BE2C (cell line): ENCODE measurements around the gene CLDN20.
"Not testable (repeated sequence)": the region's sequence is repeated elsewhere in the genome, so short reads cannot be mapped to it uniquely, and the experiment has no call there.

ENCODE experiments used
- DNase-seq: peaks from one replicate; pipeline ENCODE4 v3.0.0-alpha.2; 2020
- H3K27me3 ChIP-seq: fragments of 250-450 bp; sonication (Bioruptor Pico); 2 replicates; pipeline ENCODE4 v1.5.1; 2020; ENCODE audit warnings: mild to moderate bottlenecking
- H3K36me3 ChIP-seq: fragments of 250-450 bp; sonication (Bioruptor Pico); 2 replicates; pipeline ENCODE4 v1.5.1; 2020; ENCODE audit warnings: mild to moderate bottlenecking
- H3K4me1 ChIP-seq: fragments of 250-450 bp; sonication (Bioruptor Pico); 2 replicates; pipeline ENCODE4 v1.5.1; 2020
- H3K4me3 ChIP-seq: 2 replicates; pipeline ENCODE4 v1.5.1; 2011; ENCODE audit warnings: low read depth, low read length
- H3K9me3 ChIP-seq: fragments of 250-450 bp; sonication (Bioruptor Pico); 2 replicates; pipeline ENCODE4 v1.5.1; 2020
- CTCF ChIP-seq: IDR thresholded peaks from 2 replicates; pipeline ENCODE4 v1.5.1; 2012; ENCODE audit warnings: mild to moderate bottlenecking, low read depth, low read length

CLDN20 gene

GRCh38 chr6:155309150-155309549, 45.3 kb downstream of the CLDN20 start:
- DNase-seq, result no peak
- Histone ChIP-seq H3K36me3 (peaks cover 34% of the 10 kb centered on the region), H3K9me3 (no peaks in the 10 kb centered on the region), H3K4me1 (no peaks in the 10 kb centered on the region), H3K4me3 (no peak overlapping the region), H3K27me3 (no peaks in the 10 kb centered on the region)
- no peak for TF ChIP-seq CTCF

- no peaks in the 10 kb centered on the region for H3K9me3 ChIP-seq
- no peak for DNase-seq
- no peak for TF ChIP-seq CTCF
- no peaks in the 10 kb centered on the region for H3K4me1 ChIP-seq
- H3K4me3 ChIP-seq, result no peak overlapping the region
- H3K36me3 ChIP-seq, result peaks cover 28% of the 10 kb centered on the region
- no peaks in the 10 kb centered on the region for H3K27me3 ChIP-seq
Measured at GRCh38 chr6:155310596-155310995, 46.8 kb downstream of the CLDN20 start.

- Histone ChIP-seq H3K9me3 (no peaks in the 10 kb centered on the region), H3K27me3 (no peaks in the 10 kb centered on the region), H3K36me3 (peaks cover 28% of the 10 kb centered on the region), H3K4me1 (no peaks in the 10 kb centered on the region), H3K4me3 (no peak overlapping the region)
- TF ChIP-seq CTCF, result no peak
- DNase-seq, result no peak
Measured at GRCh38 chr6:155311086-155311485, 47.3 kb downstream of the CLDN20 start.

- no peak for DNase-seq
- H3K27me3 ChIP-seq, result no peaks in the 10 kb centered on the region
- TF ChIP-seq CTCF, result no peak
- H3K9me3 ChIP-seq, result no peaks in the 10 kb centered on the region
- no peaks in the 10 kb centered on the region for H3K4me1 ChIP-seq
- peaks cover 28% of the 10 kb centered on the region for H3K36me3 ChIP-seq
- no peak overlapping the region for H3K4me3 ChIP-seq
Measured at GRCh38 chr6:155311583-155311982, 47.8 kb downstream of the CLDN20 start.

- Histone ChIP-seq H3K4me3 (peak overlapping the region; percentile 68), H3K36me3 (peaks cover 19% of the 10 kb centered on the region)
- not testable (repeated sequence) for H3K4me1 ChIP-seq, H3K27me3 ChIP-seq, H3K9me3 ChIP-seq, DNase-seq
Measured at GRCh38 chr6:155312950-155313349, 49.1 kb downstream of the CLDN20 start.

- no peak for TF ChIP-seq CTCF
- DNase-seq, result peak; percentile 57
- H3K9me3 ChIP-seq, result no peaks in the 10 kb centered on the region
- peak overlapping the region; percentile 68 for H3K4me3 ChIP-seq
- no peaks in the 10 kb centered on the region for H3K27me3 ChIP-seq
- H3K36me3 ChIP-seq, result peaks cover 13% of the 10 kb centered on the region
- no peaks in the 10 kb centered on the region for H3K4me1 ChIP-seq
Measured at GRCh38 chr6:155313602-155314091, 49.8 kb downstream of the CLDN20 start.
